Medulla oblongata (tissue), 1 donor: ENCODE measurements around the gene IRS2.

ENCODE experiments used
- DNase-seq: peaks from one replicate; pipeline ENCODE4 v3.0.0-alpha.2; 2015; ENCODE audit errors: extremely low spot score

The IRS2 gene

GRCh38 chr13:109807345-109807744 is 21.0 kb upstream of the IRS2 start:
- DNase-seq: no peak

- DNase-seq: no peak
Measured at GRCh38 chr13:109804654-109805053, 18.3 kb upstream of the IRS2 start.

GRCh38 chr13:109803825-109804224 is 17.4 kb upstream of the IRS2 start:
- no peak for DNase-seq

- no peak for DNase-seq
Measured at GRCh38 chr13:109802936-109803335, 16.6 kb upstream of the IRS2 start.

- DNase-seq: no peak
Measured at GRCh38 chr13:109795011-109795410, 8.6 kb upstream of the IRS2 start.

GRCh38 chr13:109794095-109794494 is 7.7 kb upstream of the IRS2 start:
- no peak for DNase-seq

- no peak for DNase-seq
Measured at GRCh38 chr13:109792416-109793059, 6.2 kb upstream of the IRS2 start.

GRCh38 chr13:109790942-109791605 is 4.7 kb upstream of the IRS2 start:
- peak; percentile 87 for DNase-seq

- DNase-seq: no peak
Measured at GRCh38 chr13:109790086-109790485, 3.7 kb upstream of the IRS2 start.

- peak; percentile 67 for DNase-seq
Measured at GRCh38 chr13:109789262-109789661, 2.9 kb upstream of the IRS2 start.

GRCh38 chr13:109788372-109789111 is 2.2 kb upstream of the IRS2 start:
- DNase-seq: no peak

GRCh38 chr13:109787135-109787954 is 962 bp upstream of the IRS2 start:
- peak; percentile 43 for DNase-seq

- DNase-seq: no peak
Measured at GRCh38 chr13:109785892-109786450, 412 bp downstream of the IRS2 start.

- DNase-seq: no peak
Measured at GRCh38 chr13:109785141-109785891, 1.1 kb downstream of the IRS2 start.

GRCh38 chr13:109784590-109785140 is 1.7 kb downstream of the IRS2 start:
- peak; percentile 80 for DNase-seq

- DNase-seq: no peak
Measured at GRCh38 chr13:109783815-109784589, 2.4 kb downstream of the IRS2 start.

GRCh38 chr13:109783447-109783814 is 3.0 kb downstream of the IRS2 start:
- no peak for DNase-seq

GRCh38 chr13:109782823-109783431 is 3.5 kb downstream of the IRS2 start:
- DNase-seq: no peak

- no peak for DNase-seq
Measured at GRCh38 chr13:109782066-109782822, 4.1 kb downstream of the IRS2 start.
